Endothelial cell of umbilical vein (primary cell): ENCODE data around the gene MAT1A.

Experiments used
- EZH2 ChIP-seq: IDR thresholded peaks from 2 replicates; pipeline ENCODE4 v1.6.1; 2012; ENCODE audit warnings: borderline replicate concordance, low read depth, mild to moderate bottlenecking, moderate library complexity, low read length, inconsistent platforms; ENCODE audit not compliant: severe bottlenecking
- MYC ChIP-seq: IDR thresholded peaks from one replicate; pipeline ENCODE4 v1.6.1; 2011; ENCODE audit warnings: mild to moderate bottlenecking, low read depth, low read length
- POLR2A ChIP-seq: IDR thresholded peaks from 2 replicates; pipeline ENCODE4 v1.6.1; 2012; ENCODE audit warnings: low read depth, mild to moderate bottlenecking, control low read depth, low read length
- TF ChIP-seq, protein P1 (sequence below), 2 donors: IDR thresholded peaks; 1 replicate in 1 of 2; 2 replicates in 1 of 2; pipeline ENCODE4 v1.5.1; 2011; ENCODE audit warnings: low read length in 2 of 2, mild to moderate bottlenecking in 2 of 2, moderate library complexity in 2 of 2, control low read depth in 1 of 2, inconsistent platforms in 1 of 2, low read depth in 1 of 2; ENCODE audit not compliant: insufficient read depth in 1 of 2; ENCODE audit errors: extremely low read depth in 1 of 2

DNA sequence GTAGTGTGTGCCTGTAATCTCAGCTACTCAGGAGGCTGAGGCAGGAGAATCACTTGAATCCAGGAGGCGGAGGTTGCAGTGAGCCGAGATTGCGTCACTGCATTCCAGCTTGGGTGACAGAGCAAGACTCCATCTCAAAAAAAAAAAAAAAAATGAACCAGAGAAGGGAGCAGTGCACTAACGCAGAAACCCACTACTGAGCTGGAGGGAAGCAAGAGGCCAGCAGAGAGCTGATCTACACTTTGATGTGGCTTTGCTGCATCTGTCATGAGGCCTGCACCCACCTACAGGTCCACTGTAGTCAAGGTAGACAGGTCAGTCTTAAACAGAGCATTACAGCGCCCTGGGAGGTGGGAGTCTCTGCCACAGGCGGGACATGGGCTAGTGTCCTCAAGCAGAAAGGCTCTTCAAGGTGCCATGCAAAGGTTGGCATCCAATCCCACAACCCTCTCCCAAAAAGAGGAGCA is 30.0 kb downstream of the MAT1A start:
- TF ChIP-seq EZH2 (no peak), MYC (no peak), POLR2A (no peak)
- TF ChIP-seq, protein P1, sequence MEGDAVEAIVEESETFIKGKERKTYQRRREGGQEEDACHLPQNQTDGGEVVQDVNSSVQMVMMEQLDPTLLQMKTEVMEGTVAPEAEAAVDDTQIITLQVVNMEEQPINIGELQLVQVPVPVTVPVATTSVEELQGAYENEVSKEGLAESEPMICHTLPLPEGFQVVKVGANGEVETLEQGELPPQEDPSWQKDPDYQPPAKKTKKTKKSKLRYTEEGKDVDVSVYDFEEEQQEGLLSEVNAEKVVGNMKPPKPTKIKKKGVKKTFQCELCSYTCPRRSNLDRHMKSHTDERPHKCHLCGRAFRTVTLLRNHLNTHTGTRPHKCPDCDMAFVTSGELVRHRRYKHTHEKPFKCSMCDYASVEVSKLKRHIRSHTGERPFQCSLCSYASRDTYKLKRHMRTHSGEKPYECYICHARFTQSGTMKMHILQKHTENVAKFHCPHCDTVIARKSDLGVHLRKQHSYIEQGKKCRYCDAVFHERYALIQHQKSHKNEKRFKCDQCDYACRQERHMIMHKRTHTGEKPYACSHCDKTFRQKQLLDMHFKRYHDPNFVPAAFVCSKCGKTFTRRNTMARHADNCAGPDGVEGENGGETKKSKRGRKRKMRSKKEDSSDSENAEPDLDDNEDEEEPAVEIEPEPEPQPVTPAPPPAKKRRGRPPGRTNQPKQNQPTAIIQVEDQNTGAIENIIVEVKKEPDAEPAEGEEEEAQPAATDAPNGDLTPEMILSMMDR (IDR thresholded peaks at IDR 0.05; ENCODE audit: extremely low read depth in 1 of 2, insufficient read depth in 1 of 2, low read depth in 1 of 2, low read length in 2 of 2), result no peak
